Body of pancreas (tissue), 4 donors: Measurements from ENCODE around the gene GMDS. TPM values are rescaled to one million over a fixed set of nuclear protein-coding genes. Genes with fewer than 3 reads are reported as not detected.

Source experiments
- ATAC-seq: fragments of 150-250 bp; one replicate; pipeline ENCODE4 v1.9.1; 2016
- DNase-seq, 4 donors: peaks; one replicate each; pipeline ENCODE4 v3.0.0-alpha.2; 2019
- H3K27ac ChIP-seq, 4 donors: fragments of 200-600 bp; sonication (generic); 1 replicate in 3 of 4; 2 replicates in 1 of 4; pipeline versions ENCODE4 v1.5.1 to v1.6.1; 2016 to 2019; ENCODE audit warnings: mild to moderate bottlenecking in 1 of 4, mixed read lengths in 1 of 4, moderate library complexity in 1 of 4
- H3K27me3 ChIP-seq, 2 donors: fragments of 200-600 bp; sonication (generic); one replicate each; pipeline ENCODE4 v1.6.0; 2016; ENCODE audit warnings: mild to moderate bottlenecking in 1 of 2
- H3K36me3 ChIP-seq, 2 donors: fragments of 200-600 bp; sonication (generic); replicated peaks in 1 of 2; 2 replicates each; pipeline ENCODE4 v1.5.1; 2016; ENCODE audit warnings: low read depth in 2 of 2; ENCODE audit not compliant: insufficient read depth in 1 of 2
- H3K4me1 ChIP-seq: fragments of 200-600 bp; sonication (generic); one replicate; pipeline ENCODE4 v1.6.0; 2016
- H3K4me3 ChIP-seq, 2 donors: fragments of 200-600 bp; sonication (generic); 1 replicate in 1 of 2; 2 replicates in 1 of 2; pipeline ENCODE4 v1.5.1; 2016 to 2019
- H3K9me3 ChIP-seq, 3 donors: fragments of 200-600 bp; sonication (generic); 1 replicate in 2 of 3; 2 replicates in 1 of 3; pipeline ENCODE4 v1.5.1; 2016
- CTCF ChIP-seq, 7 experiments: fragments of 450-650 bp in 4 of 7; fragments of 200-600 bp in 3 of 7; sonication (generic) in 3 of 7; IDR thresholded peaks; one replicate each; pipeline ENCODE4 v1.5.1; 2016 to 2019; ENCODE audit warnings: antibody characterized with exemption in 7 of 7
- POLR2A ChIP-seq, 3 donors: fragments of 450-650 bp; IDR thresholded peaks; one replicate each; pipeline ENCODE4 v1.6.1; 2016; ENCODE audit warnings: antibody characterized with exemption in 3 of 3, mild to moderate bottlenecking in 2 of 3
- WGBS, 2 donors: methylation state at CpG; one replicate each; pipeline ENCODE4 v1.1.5; 2017; 5-methylcytosine and 5-hydroxymethylcytosine counted together
- intact Hi-C: fragments of 100-400 bp; cut with DNase I; formaldehyde crosslinking; loops from one replicate; pipeline ENCODE4 v1.15.1; 2023
- total RNA-seq, 2 donors: library from RNA; depleted of rRNA; stranded (reverse); fragments of >200 nt; gene quantifications; one replicate each; pipeline ENCODE4 v1.1.0, GENCODE V29; 2016

Gene GMDS
- total RNA-seq, 2 donors from 2014 or later, result 34.5 to 63.3 TPM

- H3K27ac ChIP-seq, result no peak overlapping the region
- no peak overlapping the region for H3K4me3 ChIP-seq
- no peaks in the 10 kb centered on the region for H3K36me3 ChIP-seq
- H3K27me3 ChIP-seq, result no peaks in the 10 kb centered on the region
- H3K4me1 ChIP-seq, result no peaks in the 10 kb centered on the region
- no peaks in the 10 kb centered on the region for H3K9me3 ChIP-seq
- TF ChIP-seq POLR2A (IDR thresholded peaks at IDR 0.05) (no peak), CTCF (IDR thresholded peaks at IDR 0.05) (no peak)
- intact Hi-C loops, result no loop called here
- no peak for DNase-seq
- ATAC-seq, result no peak
- 94% methylated on average over 6 of the region's 6 CpGs for WGBS, 2 donors
Observed at GRCh38 chr6:1942834-1943233, 302.6 kb downstream of the GMDS start.

GRCh38 chr6:1941534-1941933, 303.9 kb downstream of the GMDS start:
- Histone ChIP-seq H3K4me3 (no peak overlapping the region), H3K4me1 (no peaks in the 10 kb centered on the region), H3K9me3 (no peaks in the 10 kb centered on the region), H3K27ac (no peak overlapping the region), H3K36me3 (no peaks in the 10 kb centered on the region), H3K27me3 (no peaks in the 10 kb centered on the region)
- TF ChIP-seq POLR2A (IDR thresholded peaks at IDR 0.05) (no peak), CTCF (IDR thresholded peaks at IDR 0.05) (no peak)
- intact Hi-C loops, result no loop called here
- DNase-seq (no peak), ATAC-seq (no peak)
- 79 to 95% methylated on average over 4 of the region's 4 CpGs for WGBS, 2 donors

- H3K36me3 ChIP-seq, result no peaks in the 10 kb centered on the region
- H3K4me1 ChIP-seq, result no peaks in the 10 kb centered on the region
- ATAC-seq, result no peak
- TF ChIP-seq CTCF (IDR thresholded peaks at IDR 0.05) (no peak), POLR2A (IDR thresholded peaks at IDR 0.05) (no peak)
- intact Hi-C loops, result no loop called here
- no peaks in the 10 kb centered on the region for H3K27me3 ChIP-seq
- 73 to 83% methylated on average over 2 of the region's 2 CpGs for whole genome bisulfite sequencing, 2 donors
- no peaks in the 10 kb centered on the region for H3K9me3 ChIP-seq
- H3K27ac ChIP-seq, result no peak overlapping the region
- H3K4me3 ChIP-seq, result no peak overlapping the region
- no peak for DNase-seq
Observed at GRCh38 chr6:1940381-1940780, 305.0 kb downstream of the GMDS start.

GRCh38 chr6:1933292-1933691, 312.1 kb downstream of the GMDS start:
- DNase-seq (no peak), ATAC-seq (no peak)
- TF ChIP-seq CTCF (IDR thresholded peaks at IDR 0.05) (no peak), POLR2A (IDR thresholded peaks at IDR 0.05) (no peak)
- intact Hi-C loops, result no loop called here
- WGBS, 2 donors, result 96% methylated on average over 4 of the region's 4 CpGs
- H3K9me3 ChIP-seq, result no peaks in the 10 kb centered on the region
- H3K36me3 ChIP-seq, result no peaks in the 10 kb centered on the region
- H3K4me1 ChIP-seq, result no peaks in the 10 kb centered on the region
- H3K27me3 ChIP-seq, result no peaks in the 10 kb centered on the region
- H3K4me3 ChIP-seq, result no peak overlapping the region
- no peak overlapping the region for H3K27ac ChIP-seq

GRCh38 chr6:1931817-1932216, 313.6 kb downstream of the GMDS start:
- no peaks in the 10 kb centered on the region for H3K9me3 ChIP-seq
- H3K36me3 ChIP-seq, result no peaks in the 10 kb centered on the region
- ATAC-seq (no peak), DNase-seq (no peak)
- 89 to 99% methylated on average over 5 of the region's 5 CpGs for WGBS, 2 donors
- H3K4me1 ChIP-seq, result no peaks in the 10 kb centered on the region
- no peaks in the 10 kb centered on the region for H3K27me3 ChIP-seq
- TF ChIP-seq POLR2A (IDR thresholded peaks at IDR 0.05) (no peak), CTCF (IDR thresholded peaks at IDR 0.05) (no peak)
- H3K4me3 ChIP-seq, result no peak overlapping the region
- H3K27ac ChIP-seq, result no peak overlapping the region
- intact Hi-C loops, result no loop called here
